Occipital lobe (tissue), 2 donors: Measurements from ENCODE around the gene UBE2D1. TPM values are rescaled to one million over a fixed set of nuclear protein-coding genes. Genes with fewer than 3 reads are reported as not detected.
A peak's percentile ranks its signal among the peaks of the same experiment; 100 is the strongest.
"Not testable (repeated sequence)": the region's sequence is repeated elsewhere in the genome, so short reads cannot be mapped to it uniquely, and the experiment has no call there.

Experiments used
- DNase-seq: peaks from one replicate; lab custom pipeline; 2025; lab: John Stamatoyannopoulos, UW
- total RNA-seq: library from RNA; depleted of rRNA; stranded (reverse); fragments of >200 nt; gene quantifications from one replicate; pipeline ENCODE4 v1.2.3, GENCODE V29; 2014

Gene UBE2D1
- total RNA-seq, 1 donor from 2014 or later: 60.4 TPM

GRCh38 chr10:58382489-58382995, 47.7 kb downstream of the UBE2D1 start:
- DNase-seq: no peak

- no peak for DNase-seq
These were observed 49.3 kb downstream of the UBE2D1 start for GRCh38 chr10:58384095-58384494.

- DNase-seq: no peak
These were observed 49.8 kb downstream of the UBE2D1 start for GRCh38 chr10:58384544-58384998.

DNA sequence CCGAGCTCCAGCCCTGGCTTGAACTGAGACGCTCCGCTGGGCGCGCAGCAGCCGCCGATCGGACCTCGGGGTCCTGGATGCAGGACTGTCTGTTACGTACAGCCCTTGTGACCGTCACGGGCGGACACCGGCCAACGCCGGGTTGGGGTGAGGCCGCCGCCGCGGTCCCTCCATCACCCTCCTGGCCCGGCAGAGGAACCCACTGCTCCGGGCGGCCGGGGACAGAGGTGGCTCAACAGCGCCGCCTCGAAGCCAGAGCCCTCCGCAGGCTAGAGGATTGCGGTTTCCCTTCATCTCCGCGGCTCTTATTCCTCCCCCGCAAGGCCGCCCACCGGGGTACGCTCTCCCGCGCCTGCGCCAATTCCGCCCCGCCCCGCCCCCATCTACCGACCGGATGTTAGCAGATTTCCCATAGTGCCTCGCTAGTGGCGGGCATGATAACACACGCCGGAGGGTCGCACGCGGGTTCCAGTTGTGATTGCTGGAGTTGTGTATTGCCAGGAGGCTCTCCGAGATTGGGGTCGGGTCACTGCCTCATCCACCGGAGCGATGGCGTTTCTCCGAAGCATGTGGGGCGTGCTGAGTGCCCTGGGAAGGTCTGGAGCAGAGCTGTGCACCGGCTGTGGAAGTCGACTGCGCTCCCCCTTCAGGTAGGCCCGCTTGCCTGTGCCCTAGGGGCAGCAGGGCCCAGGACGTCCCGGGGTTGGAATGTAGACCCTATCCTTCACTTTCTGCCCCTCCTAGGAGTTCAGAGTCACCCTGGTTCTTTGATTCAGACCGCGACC, 50.4 kb downstream of the UBE2D1 start, which contains the start of gene TFAM:
Gene TFAM, plus strand, starts transcription at position 412 of the 785 bp plus-strand sequence. Its CDS starts 138 bp downstream, at position 550.
- DNase-seq: peak; percentile 93

GRCh38 chr10:58385784-58386112, 50.9 kb downstream of the UBE2D1 start:
- no peak for DNase-seq

DNA sequence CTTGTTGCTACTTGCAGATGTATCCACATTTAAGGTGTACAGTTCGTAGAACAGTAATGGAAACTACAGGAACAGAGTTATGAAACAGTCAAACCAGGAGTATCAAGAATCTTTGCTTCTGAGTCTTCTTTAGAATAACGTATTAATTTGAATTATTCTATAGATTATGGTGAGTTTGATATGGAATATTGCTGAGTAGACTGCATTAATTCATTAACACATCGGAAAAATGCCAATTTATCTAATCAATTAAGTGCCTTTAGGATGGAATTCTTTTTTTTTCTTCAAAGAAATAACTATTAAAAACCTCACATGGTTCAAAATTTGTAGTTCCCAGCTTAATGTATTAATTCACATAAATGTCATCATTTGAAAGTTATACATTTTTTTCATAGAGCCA, 54.2 kb downstream of the UBE2D1 start:
- no peak for DNase-seq

DNA sequence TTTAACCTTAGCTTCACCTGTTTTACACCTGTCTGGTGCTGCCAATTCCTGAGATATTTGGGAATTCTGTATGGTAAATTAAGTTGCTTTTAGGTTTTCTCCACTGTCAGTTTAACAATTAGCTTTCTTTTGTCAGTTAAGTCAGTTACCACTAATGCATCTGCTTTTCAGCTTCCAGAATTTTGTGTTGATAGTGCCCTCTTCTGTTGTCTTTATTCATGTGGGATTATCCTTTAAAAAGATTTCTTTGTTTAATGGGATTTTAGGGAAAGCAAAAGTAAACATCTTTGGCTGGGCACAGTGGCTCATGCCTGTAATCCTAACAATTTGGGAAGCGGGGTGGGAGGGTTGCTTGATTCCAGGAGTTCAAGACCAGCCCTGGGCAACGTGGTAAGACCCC, 58.5 kb downstream of the UBE2D1 start:
- DNase-seq: no peak

DNA sequence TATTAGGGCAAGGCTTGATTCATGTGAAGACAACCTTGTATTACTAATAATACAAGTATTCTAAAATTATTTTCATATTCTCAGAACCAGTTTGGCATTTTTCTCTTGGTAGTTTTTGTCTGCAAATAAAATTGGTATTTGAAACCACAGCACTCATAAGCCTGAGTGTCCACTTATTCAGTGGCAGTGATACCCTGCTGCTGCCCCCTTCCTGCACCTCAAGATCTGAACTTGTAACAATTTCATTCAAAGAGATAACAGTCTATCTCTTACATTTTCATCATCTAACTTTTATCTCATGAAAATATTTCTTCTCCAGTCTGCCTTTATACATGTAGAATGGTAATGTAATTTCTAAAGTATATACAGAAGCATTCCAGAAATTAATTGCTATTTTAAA, 59.7 kb downstream of the UBE2D1 start:
- no peak for DNase-seq

- no peak for DNase-seq
These were observed 61.3 kb downstream of the UBE2D1 start for GRCh38 chr10:58396057-58396456.

GRCh38 chr10:58397830-58398229, 63.0 kb downstream of the UBE2D1 start:
- DNase-seq: no peak

GRCh38 chr10:58399410-58399809, 64.6 kb downstream of the UBE2D1 start:
- no peak for DNase-seq

GRCh38 chr10:58400609-58401008, 65.8 kb downstream of the UBE2D1 start:
- DNase-seq: no peak

DNA sequence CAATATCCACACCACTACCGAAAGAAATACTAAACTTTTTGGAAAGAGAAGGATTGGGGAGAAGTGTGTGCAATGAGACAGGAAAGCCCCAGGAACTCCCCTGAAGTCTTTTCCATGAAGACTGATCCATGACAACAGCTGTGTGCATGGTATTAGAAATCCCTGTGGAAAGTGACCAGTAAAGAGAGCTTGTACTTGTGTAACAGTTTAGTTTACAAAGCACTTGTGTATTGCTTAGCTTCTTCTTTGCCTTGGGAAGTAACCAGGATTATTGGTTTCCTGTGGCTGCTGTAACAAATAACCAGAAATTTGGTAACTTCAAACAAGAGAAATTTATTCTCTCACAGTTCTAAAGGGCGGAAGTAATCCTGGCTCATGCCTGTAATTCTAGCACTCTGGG, 69.2 kb downstream of the UBE2D1 start:
- no peak for DNase-seq

DNA sequence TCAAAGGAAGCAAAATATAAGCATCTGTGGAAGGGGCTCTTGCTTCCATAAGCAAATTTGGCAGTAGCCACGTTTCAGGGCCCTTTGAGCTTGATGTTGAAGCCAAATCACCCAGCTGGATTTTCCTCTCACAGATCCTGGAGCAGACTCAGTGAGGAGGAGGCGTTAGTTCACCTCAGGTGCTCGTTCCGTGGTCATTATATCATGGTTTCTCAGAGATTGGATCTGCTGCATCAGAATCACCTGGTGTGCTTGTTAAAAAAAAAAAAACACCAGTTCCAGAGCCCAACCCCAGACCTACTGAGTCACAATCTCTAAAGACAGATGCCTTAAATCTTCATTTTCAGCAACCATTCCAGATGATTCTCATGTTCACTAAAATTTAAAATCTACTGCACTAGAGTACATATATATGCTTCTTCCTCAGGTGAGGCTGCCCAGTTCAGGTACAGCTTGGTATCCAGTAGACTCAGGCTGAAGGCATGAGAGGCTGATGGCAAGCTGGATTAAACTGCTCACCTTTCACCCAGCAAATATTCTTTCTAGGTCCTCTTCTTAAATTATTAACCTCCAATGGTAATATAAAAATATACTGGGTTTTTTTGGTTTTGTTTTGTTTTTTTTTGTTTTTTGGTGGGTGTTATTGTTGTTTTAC, 75.3 kb downstream of the UBE2D1 start:
- no peak for DNase-seq

DNA sequence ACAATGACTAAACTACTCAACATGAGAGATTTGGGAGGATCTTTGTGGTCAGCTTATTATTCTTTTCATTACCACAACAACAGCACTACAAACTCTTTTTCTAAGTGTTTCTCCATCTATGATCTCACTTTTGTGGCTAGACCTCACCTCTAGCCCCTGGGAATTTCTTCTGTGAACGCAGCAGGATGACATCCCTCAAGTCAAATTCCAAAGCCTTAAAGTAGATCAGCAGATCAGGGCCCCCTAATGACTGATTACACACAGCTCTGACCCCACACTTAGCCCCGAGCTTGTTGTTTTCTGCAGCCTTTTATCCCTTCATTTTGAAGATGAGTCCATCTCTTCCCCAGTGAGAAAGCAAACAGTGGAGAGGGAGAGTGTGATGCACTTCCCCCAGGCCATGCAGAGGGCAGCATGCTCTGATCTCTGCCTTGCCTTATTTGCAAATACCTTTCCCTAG, 77.7 kb downstream of the UBE2D1 start:
- DNase-seq: no peak

DNA sequence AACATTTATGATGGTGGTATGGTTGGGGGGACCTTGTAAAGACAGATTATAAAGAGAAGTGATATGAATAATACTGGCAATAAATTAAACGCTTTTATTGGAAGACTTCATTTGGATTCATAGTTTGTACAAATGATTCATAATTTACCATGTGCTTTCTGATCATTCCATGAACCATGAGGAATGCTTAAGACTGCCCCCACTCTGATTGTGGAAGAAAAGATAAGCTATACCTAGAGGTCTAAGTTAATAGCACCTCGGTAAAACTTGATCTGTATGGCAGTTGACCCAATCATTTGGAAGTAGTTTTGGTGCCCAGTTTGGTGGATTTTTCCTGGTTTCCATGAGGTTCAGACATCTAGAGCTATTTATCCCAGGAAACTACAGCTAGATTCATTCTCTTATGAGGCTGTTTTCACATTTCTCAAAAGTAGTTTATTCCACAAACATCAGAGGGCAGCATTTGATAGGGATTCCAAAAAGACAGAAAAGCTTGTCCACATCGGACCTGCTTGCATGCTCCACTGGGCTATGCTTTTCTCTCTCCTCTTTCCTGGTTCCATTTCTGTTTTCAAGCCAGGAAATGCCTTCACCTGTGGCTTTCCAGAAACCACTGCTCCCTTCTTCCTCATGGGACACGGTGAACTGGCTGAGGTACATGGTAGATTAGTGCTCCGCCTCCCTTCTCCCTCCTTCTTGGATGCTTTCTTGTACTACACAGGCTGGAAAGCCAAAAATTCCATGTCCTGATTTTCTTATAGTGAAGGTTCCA, 79.7 kb downstream of the UBE2D1 start:
- DNase-seq: no peak

- DNase-seq: no peak
These were observed 81.0 kb downstream of the UBE2D1 start for GRCh38 chr10:58415757-58416156.

- not testable (repeated sequence) for DNase-seq
These were observed 83.1 kb downstream of the UBE2D1 start for GRCh38 chr10:58417902-58418301.
